ENCODE data around the gene CCDC40.
A peak's percentile ranks its signal among the peaks of the same experiment; 100 is the strongest.

GRCh38 chr17:79991924-79992648, 44.4 kb upstream of the CCDC40 start:
- no peak for TF ChIP-seq TEAD4 (IDR thresholded peaks at IDR 0.05)
- TF ChIP-seq RAD21 (IDR thresholded peaks at IDR 0.05; ENCODE audit: low read depth), result no peak
- TF ChIP-seq USF1 (IDR thresholded peaks at IDR 0.05), result no peak
- peak; percentile 6; the same call in 1 of the 2 replicates for TF ChIP-seq EP300 (IDR thresholded peaks at IDR 0.05; ENCODE audit: borderline replicate concordance)
- no peak for TF ChIP-seq TCF12 (IDR thresholded peaks at IDR 0.05; ENCODE audit: low read depth)
- TF ChIP-seq TAF1 (IDR thresholded peaks at IDR 0.05; ENCODE audit: low read depth), result no peak; the same call in 1 of the 2 replicates
- TF ChIP-seq ZBTB7A (IDR thresholded peaks at IDR 0.05; ENCODE audit: low read depth), result peak; percentile 83; the same call in 1 of the 2 replicates
- no peak for TF ChIP-seq NFIC (IDR thresholded peaks at IDR 0.05)
- no peak for TF ChIP-seq YY1 (IDR thresholded peaks at IDR 0.05; ENCODE audit: low read depth)
- TF ChIP-seq MAX (IDR thresholded peaks at IDR 0.05), result peak; percentile 11; the same call in 1 of the 2 replicates
- no peak for TF ChIP-seq FOXM1 (IDR thresholded peaks at IDR 0.05; ENCODE audit: borderline replicate concordance, low read depth)

Data from Ishikawa (cell line).